GM18868 (cell line): ENCODE results near the gene ZBTB14.

ENCODE experiments used
- ATAC-seq: cut with Tn5 transposase; IDR thresholded peaks from one replicate; pipeline ENCODE4 v1.9.1; 2021; ENCODE audit warnings: mild to moderate bottlenecking, moderate library complexity; ENCODE audit not compliant: unreplicated experiment

Gene ZBTB14

GRCh38 chr18:5294113-5294456, 1.4 kb downstream of the ZBTB14 start:
- no peak for ATAC-seq

DNA sequence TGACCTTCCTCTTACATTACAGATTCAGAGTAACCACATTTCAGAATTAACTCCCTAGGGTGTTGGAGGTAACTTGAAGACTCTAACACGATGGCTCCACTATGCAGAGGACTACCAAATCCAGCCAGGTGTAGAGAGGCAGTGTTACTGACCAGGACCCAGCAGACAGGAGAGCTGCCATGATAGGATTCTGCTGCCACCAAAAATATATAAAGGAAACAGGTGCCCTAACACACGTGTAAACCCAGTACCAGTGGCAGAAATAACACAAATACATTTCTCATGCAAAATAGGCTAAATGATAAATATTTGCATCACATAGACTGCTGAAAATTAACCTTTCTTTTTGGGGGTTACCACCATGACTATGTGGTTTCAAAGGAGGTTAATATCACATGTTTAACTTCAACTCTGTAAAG, 7.0 kb downstream of the ZBTB14 start:
- peak; percentile 62 for ATAC-seq

DNA sequence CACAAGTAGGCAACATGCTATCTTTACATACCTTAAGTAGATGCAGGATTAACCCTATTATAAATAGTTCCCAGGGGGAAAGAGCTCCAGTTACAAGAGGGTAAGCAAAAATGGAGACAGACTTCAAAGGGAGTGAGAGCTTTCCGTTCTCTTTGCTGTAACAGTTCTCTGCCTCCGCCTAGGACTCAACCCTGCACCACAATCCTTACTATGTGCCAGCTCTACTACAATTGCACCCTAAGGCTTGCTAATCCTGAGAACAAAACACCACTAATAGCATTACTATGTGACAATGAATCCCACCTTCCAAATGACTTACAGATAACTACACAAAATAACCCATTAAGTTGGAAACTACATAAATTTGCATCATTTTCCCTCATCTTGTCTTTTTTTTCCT, 7.7 kb downstream of the ZBTB14 start:
- ATAC-seq = no peak

DNA sequence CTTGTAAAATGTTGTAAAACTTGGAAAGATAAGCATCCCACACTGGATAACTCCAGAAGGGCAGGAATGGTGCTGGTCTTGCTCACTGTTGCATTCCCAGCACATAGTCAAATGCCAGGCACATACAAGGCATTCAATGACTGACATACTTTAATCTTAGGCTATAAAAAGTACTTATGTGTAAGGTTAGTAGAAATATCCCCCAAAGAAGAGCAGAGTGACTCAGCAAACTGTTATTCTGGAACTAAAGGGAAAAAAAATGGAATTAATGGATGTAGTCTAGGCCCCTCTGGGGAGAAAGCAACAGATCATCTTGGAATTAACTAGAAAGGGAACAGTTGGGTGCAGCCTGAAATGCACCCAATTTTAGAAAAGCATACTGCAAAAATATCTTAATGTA, 9.0 kb downstream of the ZBTB14 start:
- ATAC-seq = no peak

DNA sequence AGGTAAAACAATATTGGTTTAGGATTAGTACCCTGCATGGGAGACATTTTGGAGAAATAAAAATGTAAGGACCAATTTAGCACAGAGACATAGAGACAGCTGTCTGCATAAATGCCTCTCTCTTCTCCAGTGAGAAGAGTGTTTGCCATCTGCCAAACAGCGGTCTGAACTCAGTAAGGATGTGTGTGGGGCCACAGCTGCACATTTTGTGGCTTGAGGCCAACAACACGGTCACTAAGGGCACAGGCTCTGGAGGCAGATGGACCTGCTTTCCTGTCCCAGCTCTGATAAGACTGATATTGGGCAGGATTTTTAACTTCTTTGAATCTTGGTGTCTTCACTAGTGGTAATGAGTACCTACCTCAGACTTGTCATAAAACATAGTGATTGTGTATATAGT, 10.2 kb downstream of the ZBTB14 start:
- no peak for ATAC-seq

DNA sequence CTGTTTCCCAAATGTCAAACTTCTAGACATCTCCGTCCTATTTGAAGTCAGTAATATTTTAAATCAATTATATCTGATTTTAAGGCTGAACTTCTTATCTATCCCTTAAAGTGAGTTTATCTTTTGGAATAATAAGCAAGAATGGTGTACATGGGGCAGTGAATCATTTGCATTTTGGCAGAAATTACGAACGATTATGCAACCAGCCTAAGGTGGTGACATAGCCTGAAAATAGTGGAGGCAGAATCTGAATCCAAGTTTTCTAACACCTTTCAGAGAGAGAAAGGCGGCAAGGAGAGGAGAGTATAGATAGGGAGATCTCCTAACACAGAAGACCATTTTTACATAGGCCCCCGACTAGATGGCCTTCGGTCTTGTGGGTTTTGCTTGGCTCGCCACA, 10.7 kb downstream of the ZBTB14 start:
- no peak for ATAC-seq

DNA sequence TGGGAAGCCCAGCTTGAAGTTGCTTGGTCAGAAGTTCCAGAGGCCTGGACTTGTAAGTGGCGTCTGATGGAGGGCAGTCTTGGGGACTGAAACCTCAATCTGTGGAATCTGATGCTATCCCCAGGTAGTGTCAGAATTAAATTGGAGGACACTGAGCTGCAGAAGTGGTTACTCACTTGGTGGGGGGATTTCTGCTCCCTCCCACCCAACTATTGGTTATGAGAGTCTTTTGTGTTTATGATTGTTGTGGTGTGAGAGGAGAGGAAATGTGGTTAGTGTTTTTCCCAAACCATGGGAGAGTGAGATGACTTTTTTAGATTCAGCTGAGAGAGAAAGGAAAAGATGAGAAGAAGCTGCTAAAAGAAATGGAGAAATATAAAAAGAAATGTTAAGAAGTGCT, 12.8 kb downstream of the ZBTB14 start:
- ATAC-seq = no peak

- ATAC-seq = no peak
Observed at GRCh38 chr18:5276947-5277346, 18.6 kb downstream of the ZBTB14 start.

DNA sequence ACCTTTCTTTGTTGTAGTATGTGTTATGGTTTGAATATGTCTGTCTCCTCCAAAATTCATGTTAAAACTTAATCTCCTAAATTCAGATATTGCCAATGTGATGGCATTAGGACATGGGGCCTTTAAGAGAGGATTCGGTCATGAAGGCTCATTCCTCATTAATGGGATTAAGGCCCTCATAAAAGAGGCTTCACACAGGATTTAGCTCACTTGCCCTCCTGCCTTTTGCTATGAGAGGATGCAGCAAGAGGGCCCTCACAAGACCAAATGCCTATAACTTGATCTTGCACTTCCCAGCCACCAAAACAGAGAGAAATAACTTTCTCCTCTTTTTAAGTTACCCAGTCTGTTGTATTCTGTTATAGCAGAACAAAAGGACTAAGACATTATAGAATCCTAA, 19.7 kb downstream of the ZBTB14 start:
- ATAC-seq = no peak

- no peak for ATAC-seq
Observed at GRCh38 chr18:5268874-5269273, 26.7 kb downstream of the ZBTB14 start.

- ATAC-seq = no peak
Observed at GRCh38 chr18:5266721-5267120, 28.8 kb downstream of the ZBTB14 start.

GRCh38 chr18:5253910-5254309, 41.6 kb downstream of the ZBTB14 start:
- peak; percentile 97 for ATAC-seq

GRCh38 chr18:5251117-5251516, 44.4 kb downstream of the ZBTB14 start:
- ATAC-seq = no peak

GRCh38 chr18:5250603-5251002, 44.9 kb downstream of the ZBTB14 start:
- ATAC-seq = no peak

DNA sequence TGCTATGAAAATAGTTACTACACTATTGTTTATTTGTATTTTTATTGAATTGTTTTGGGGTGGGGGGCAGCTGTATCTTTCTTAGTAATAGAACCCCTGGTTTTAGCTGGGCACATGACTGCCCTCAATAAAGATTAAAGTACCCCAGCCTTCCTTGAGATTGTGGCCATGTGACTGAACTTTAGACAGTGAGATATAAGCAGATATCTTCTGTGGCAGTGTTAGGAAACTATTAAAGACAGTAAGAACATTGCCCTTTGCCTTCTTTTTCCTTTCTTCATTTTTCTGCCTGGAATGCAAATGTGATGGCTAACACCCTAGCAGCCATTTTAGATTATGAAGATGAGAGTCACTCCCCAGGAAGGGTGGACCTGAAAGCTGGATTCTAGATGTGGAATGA, 50.6 kb downstream of the ZBTB14 start:
- ATAC-seq = no peak

DNA sequence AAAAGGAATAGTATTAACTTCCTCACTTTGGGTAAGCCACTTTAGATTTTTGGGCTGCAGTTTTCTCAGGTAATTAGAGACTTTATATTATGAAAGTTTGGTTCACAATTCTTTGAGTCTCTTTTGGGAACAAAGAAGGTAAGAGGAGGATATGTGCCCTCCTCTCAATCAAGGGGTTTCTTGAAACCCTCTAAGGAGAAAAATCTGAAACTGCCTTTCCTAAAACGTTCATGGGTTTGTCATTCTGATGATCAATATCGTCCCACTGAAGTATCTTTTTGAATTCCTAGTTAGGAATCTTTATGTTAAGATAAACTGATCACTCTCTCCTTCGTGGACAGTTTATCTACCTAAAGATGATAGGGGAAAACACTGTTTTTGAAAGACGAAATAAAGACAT, 56.1 kb downstream of the ZBTB14 start:
- no peak for ATAC-seq
